ENCODE data around the gene BRD3OS. TPM values are rescaled to one million over a fixed set of nuclear protein-coding genes. Genes with fewer than 3 reads are reported as not detected.

The BRD3OS gene
- polyA plus RNA-seq, 1 of the 3 experiments (the other 2 are of a cell fraction) = 23.1 TPM

DNA sequence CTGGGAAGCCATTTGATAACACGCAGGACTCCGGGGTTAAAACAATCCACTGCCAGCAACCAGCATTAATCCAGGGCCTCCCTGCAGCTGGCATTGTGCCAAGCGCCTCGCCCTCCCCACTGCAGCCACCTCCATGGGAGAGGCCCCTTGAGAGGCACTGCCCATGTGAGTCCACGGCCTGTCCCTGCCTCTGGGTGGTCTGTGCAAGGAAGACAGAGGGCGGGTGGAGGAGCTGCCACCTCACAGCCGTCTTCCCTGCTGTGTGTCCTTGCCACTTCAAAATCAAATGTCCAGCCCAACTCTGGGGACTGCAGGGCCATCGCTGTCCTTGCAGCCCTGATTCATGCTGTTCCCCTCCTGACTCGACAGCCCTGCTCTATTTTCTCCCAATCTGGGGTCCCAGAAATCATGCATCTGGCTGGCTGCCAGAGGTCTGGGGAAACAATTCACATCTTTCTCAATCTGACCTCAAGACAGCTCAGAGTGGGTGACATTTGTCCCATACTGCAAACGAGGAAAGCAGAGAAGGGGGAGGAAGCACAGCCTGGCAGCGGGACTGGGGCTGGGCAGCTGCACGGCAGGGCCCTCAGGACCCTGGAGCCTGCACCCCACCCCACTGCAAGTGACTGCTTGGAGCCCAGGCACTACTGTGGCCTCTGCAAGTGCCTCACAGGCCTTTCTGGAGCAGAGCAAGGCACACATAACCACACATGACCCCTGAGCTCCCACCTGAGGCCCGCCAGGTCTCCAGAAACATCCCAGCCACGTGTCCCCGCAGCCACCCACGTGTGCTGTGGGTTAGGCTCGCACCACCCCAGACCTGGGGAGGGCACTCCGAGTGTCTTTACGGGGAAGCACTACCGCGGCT lies 15.7 kb downstream of the BRD3OS start:
- H3K79me2 ChIP-seq (ENCODE audit: insufficient read depth) = no peaks in the 10 kb centered on the region
- 71% methylated on average over 12 of the region's 21 CpGs for WGBS (ENCODE audit: low lambda C conversion rate)
- no peaks in the 10 kb centered on the region for H3K9me2 ChIP-seq
- no peak overlapping the region for H3K4me2 ChIP-seq
- ChIA-PET CTCF (interaction anchor here (1.1 to 1.5 kb wide), 3 partner anchors 11 to 15 kb away, joined by 3 to 6 read pairs (median 4); no protein-coding TSS in a partner anchor), POLR2A (interaction anchor here (2.0 kb wide), 1 partner anchor 15 kb away, joined by 4 read pairs; no protein-coding TSS in a partner anchor)
- H3K27ac ChIP-seq (ENCODE audit: low read depth in 2 of 2, low read length in 1 of 2) = peak overlapping the region in 1 of 2 experiments; percentile 56; a peak in 1 of 4 replicates
- H3K9me3 ChIP-seq = no peaks in the 10 kb centered on the region
- H3K36me3 ChIP-seq (replicated peaks in 1 of 2; ENCODE audit: control insufficient read depth in 1 of 2, insufficient read depth in 2 of 2, low read length in 1 of 2) = peaks cover 40 to 47% of the 10 kb centered on the region in 2 experiments
- peaks cover 0 to 18% of the 10 kb centered on the region in 2 experiments; a peak in 1 of 4 replicates for H3K4me1 ChIP-seq (ENCODE audit: control insufficient read depth in 1 of 2, insufficient read depth in 2 of 2, low read depth in 1 of 2, low read length in 1 of 2)
- H3K27me3 ChIP-seq (ENCODE audit: insufficient read depth) = no peaks in the 10 kb centered on the region
- TF ChIP-seq NFIC (IDR thresholded peaks at IDR 0.05; ENCODE audit: borderline replicate concordance) = peak; percentile 44
- TF ChIP-seq TAF1 (IDR thresholded peaks at IDR 0.05; ENCODE audit: borderline replicate concordance, low read depth, low read length) = no peak
- TF ChIP-seq, protein P1, sequence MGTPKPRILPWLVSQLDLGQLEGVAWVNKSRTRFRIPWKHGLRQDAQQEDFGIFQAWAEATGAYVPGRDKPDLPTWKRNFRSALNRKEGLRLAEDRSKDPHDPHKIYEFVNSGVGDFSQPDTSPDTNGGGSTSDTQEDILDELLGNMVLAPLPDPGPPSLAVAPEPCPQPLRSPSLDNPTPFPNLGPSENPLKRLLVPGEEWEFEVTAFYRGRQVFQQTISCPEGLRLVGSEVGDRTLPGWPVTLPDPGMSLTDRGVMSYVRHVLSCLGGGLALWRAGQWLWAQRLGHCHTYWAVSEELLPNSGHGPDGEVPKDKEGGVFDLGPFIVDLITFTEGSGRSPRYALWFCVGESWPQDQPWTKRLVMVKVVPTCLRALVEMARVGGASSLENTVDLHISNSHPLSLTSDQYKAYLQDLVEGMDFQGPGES (IDR thresholded peaks at IDR 0.05; ENCODE audit: low read depth, low read length) = no peak
- peak; percentile 22; the same call in 1 of the 2 replicates for TF ChIP-seq RCOR1 (IDR thresholded peaks at IDR 0.05; ENCODE audit: low read length)
- peak; percentile 86 for DNase-seq
- no peak overlapping the region for H3K9ac ChIP-seq
- H2AFZ ChIP-seq (ENCODE audit: low read depth) = no peak overlapping the region
- H3K4me3 ChIP-seq (ENCODE audit: low read depth in 2 of 2, low read length in 1 of 2) = no peak overlapping the region
- no peaks in the 10 kb centered on the region for H4K20me1 ChIP-seq (ENCODE audit: insufficient read depth)
- H3F3A ChIP-seq (replicated peaks; ENCODE audit: insufficient read depth) = no peaks in the 10 kb centered on the region

- Histone ChIP-seq H4K20me1 (ENCODE audit: insufficient read depth) (no peaks in the 10 kb centered on the region), H3K4me2 (no peak overlapping the region), H3K79me2 (ENCODE audit: insufficient read depth) (no peaks in the 10 kb centered on the region), H3K9ac (no peak overlapping the region), H3K27ac (ENCODE audit: low read depth in 2 of 2, low read length in 1 of 2) (no peak overlapping the region; a peak in 1 of 4 replicates), H3K36me3 (replicated peaks in 1 of 2; ENCODE audit: control insufficient read depth in 1 of 2, insufficient read depth in 2 of 2, low read length in 1 of 2) (peaks cover 37 to 49% of the 10 kb centered on the region in 2 experiments), H3K4me1 (ENCODE audit: control insufficient read depth in 1 of 2, insufficient read depth in 2 of 2, low read depth in 1 of 2, low read length in 1 of 2) (peaks cover 0 to 18% of the 10 kb centered on the region in 2 experiments; a peak in 1 of 4 replicates), H3K4me3 (ENCODE audit: low read depth in 2 of 2, low read length in 1 of 2) (no peak overlapping the region), H3K9me2 (no peaks in the 10 kb centered on the region), H3K9me3 (no peaks in the 10 kb centered on the region), H3F3A (replicated peaks; ENCODE audit: insufficient read depth) (no peaks in the 10 kb centered on the region), H2AFZ (ENCODE audit: low read depth) (no peak overlapping the region), H3K27me3 (ENCODE audit: insufficient read depth) (no peaks in the 10 kb centered on the region)
- no peak for DNase-seq
- WGBS (ENCODE audit: low lambda C conversion rate) = 85% methylated on average over 10 of the region's 16 CpGs
- ChIA-PET CTCF (no interaction called here), POLR2A (no interaction called here)
- no peak for TF ChIP-seq EZH2phosphoT487 (IDR thresholded peaks at IDR 0.05; ENCODE audit: borderline replicate concordance, low read depth)
- TF ChIP-seq FOSL2 (IDR thresholded peaks at IDR 0.05; ENCODE audit: borderline replicate concordance, low read depth) = no peak
- no peak for TF ChIP-seq RFX5 (IDR thresholded peaks at IDR 0.05; ENCODE audit: low read length)
- no peak for TF ChIP-seq RXRA (IDR thresholded peaks at IDR 0.05; ENCODE audit: borderline replicate concordance, low read depth)
- TF ChIP-seq, protein P2, sequence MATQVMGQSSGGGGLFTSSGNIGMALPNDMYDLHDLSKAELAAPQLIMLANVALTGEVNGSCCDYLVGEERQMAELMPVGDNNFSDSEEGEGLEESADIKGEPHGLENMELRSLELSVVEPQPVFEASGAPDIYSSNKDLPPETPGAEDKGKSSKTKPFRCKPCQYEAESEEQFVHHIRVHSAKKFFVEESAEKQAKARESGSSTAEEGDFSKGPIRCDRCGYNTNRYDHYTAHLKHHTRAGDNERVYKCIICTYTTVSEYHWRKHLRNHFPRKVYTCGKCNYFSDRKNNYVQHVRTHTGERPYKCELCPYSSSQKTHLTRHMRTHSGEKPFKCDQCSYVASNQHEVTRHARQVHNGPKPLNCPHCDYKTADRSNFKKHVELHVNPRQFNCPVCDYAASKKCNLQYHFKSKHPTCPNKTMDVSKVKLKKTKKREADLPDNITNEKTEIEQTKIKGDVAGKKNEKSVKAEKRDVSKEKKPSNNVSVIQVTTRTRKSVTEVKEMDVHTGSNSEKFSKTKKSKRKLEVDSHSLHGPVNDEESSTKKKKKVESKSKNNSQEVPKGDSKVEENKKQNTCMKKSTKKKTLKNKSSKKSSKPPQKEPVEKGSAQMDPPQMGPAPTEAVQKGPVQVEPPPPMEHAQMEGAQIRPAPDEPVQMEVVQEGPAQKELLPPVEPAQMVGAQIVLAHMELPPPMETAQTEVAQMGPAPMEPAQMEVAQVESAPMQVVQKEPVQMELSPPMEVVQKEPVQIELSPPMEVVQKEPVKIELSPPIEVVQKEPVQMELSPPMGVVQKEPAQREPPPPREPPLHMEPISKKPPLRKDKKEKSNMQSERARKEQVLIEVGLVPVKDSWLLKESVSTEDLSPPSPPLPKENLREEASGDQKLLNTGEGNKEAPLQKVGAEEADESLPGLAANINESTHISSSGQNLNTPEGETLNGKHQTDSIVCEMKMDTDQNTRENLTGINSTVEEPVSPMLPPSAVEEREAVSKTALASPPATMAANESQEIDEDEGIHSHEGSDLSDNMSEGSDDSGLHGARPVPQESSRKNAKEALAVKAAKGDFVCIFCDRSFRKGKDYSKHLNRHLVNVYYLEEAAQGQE (IDR thresholded peaks at IDR 0.05; ENCODE audit: low read depth, low read length) = no peak
- TF ChIP-seq, protein P3, sequence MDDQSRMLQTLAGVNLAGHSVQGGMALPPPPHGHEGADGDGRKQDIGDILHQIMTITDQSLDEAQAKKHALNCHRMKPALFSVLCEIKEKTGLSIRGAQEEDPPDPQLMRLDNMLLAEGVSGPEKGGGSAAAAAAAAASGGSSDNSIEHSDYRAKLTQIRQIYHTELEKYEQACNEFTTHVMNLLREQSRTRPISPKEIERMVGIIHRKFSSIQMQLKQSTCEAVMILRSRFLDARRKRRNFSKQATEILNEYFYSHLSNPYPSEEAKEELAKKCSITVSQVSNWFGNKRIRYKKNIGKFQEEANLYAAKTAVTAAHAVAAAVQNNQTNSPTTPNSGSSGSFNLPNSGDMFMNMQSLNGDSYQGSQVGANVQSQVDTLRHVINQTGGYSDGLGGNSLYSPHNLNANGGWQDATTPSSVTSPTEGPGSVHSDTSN (IDR thresholded peaks at IDR 0.05) = no peak
- TF ChIP-seq, protein P4, sequence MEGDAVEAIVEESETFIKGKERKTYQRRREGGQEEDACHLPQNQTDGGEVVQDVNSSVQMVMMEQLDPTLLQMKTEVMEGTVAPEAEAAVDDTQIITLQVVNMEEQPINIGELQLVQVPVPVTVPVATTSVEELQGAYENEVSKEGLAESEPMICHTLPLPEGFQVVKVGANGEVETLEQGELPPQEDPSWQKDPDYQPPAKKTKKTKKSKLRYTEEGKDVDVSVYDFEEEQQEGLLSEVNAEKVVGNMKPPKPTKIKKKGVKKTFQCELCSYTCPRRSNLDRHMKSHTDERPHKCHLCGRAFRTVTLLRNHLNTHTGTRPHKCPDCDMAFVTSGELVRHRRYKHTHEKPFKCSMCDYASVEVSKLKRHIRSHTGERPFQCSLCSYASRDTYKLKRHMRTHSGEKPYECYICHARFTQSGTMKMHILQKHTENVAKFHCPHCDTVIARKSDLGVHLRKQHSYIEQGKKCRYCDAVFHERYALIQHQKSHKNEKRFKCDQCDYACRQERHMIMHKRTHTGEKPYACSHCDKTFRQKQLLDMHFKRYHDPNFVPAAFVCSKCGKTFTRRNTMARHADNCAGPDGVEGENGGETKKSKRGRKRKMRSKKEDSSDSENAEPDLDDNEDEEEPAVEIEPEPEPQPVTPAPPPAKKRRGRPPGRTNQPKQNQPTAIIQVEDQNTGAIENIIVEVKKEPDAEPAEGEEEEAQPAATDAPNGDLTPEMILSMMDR (IDR thresholded peaks at IDR 0.05) = no peak
- TF ChIP-seq USF2 (IDR thresholded peaks at IDR 0.05; ENCODE audit: borderline replicate concordance, low read depth, low read length) = no peak
- TF ChIP-seq, protein P1 (IDR thresholded peaks at IDR 0.05; ENCODE audit: low read depth, low read length) = no peak
- no peak for TF ChIP-seq GABPA (IDR thresholded peaks at IDR 0.05; ENCODE audit: low read depth)
- TF ChIP-seq CHD2 (IDR thresholded peaks at IDR 0.05; ENCODE audit: low read length, partially characterized antibody) = no peak
- no peak for TF ChIP-seq ELF1 (IDR thresholded peaks at IDR 0.05)
Observed at GRCh38 chr9:134041649-134041962, 16.3 kb downstream of the BRD3OS start.
